ENCODE data around the gene PRKAG2.

Gene PRKAG2

GRCh38 chr7:151821806-151822540 is 54.9 kb downstream of the PRKAG2 start:
- Histone ChIP-seq H3K27me3 (ENCODE audit: control insufficient read depth, insufficient read depth, low read length) (no peaks in the 10 kb centered on the region), H2AFZ (no peak overlapping the region), H3K36me3 (ENCODE audit: control insufficient read depth, insufficient read depth, low read length) (no peaks in the 10 kb centered on the region), H3K9me3 (ENCODE audit: control insufficient read depth, low read length) (no peaks in the 10 kb centered on the region), H3K4me1 (no peaks in the 10 kb centered on the region), H3K4me3 (ENCODE audit: low read depth, low read length) (no peak overlapping the region), H3K4me2 (ENCODE audit: low read length) (no peak overlapping the region), H3K27ac (no peak overlapping the region), H3K79me2 (no peaks in the 10 kb centered on the region), H3K9ac (no peak overlapping the region)
- TF ChIP-seq, protein P1, sequence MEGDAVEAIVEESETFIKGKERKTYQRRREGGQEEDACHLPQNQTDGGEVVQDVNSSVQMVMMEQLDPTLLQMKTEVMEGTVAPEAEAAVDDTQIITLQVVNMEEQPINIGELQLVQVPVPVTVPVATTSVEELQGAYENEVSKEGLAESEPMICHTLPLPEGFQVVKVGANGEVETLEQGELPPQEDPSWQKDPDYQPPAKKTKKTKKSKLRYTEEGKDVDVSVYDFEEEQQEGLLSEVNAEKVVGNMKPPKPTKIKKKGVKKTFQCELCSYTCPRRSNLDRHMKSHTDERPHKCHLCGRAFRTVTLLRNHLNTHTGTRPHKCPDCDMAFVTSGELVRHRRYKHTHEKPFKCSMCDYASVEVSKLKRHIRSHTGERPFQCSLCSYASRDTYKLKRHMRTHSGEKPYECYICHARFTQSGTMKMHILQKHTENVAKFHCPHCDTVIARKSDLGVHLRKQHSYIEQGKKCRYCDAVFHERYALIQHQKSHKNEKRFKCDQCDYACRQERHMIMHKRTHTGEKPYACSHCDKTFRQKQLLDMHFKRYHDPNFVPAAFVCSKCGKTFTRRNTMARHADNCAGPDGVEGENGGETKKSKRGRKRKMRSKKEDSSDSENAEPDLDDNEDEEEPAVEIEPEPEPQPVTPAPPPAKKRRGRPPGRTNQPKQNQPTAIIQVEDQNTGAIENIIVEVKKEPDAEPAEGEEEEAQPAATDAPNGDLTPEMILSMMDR (IDR thresholded peaks at IDR 0.05): no peak

DNA sequence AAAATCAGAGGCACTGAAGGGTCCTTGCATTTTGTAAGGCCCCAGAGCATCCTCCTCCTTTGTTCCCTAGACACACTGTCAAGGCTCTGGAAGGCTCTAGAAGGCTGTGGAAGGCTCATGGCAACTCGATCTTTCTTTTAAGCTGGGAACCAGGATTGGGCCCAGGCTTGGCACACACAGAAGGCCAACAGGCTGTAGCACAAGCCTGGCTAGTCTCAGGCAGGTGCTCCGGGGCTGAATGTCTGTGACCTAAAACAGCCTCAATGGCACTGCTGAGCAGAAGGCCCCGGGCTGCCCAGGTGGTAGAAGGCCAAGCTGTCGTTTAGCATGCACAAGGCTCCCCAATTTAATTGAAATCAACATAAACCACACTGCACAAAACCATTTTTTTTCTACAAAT is 55.7 kb downstream of the PRKAG2 start:
- TF ChIP-seq, protein P1 (IDR thresholded peaks at IDR 0.05): no peak
- Histone ChIP-seq H3K4me1 (no peaks in the 10 kb centered on the region), H3K36me3 (ENCODE audit: control insufficient read depth, insufficient read depth, low read length) (no peaks in the 10 kb centered on the region), H3K9ac (no peak overlapping the region), H3K27me3 (ENCODE audit: control insufficient read depth, insufficient read depth, low read length) (no peaks in the 10 kb centered on the region), H3K79me2 (no peaks in the 10 kb centered on the region), H3K9me3 (ENCODE audit: control insufficient read depth, low read length) (no peaks in the 10 kb centered on the region), H3K4me2 (ENCODE audit: low read length) (no peak overlapping the region), H2AFZ (no peak overlapping the region), H3K27ac (no peak overlapping the region), H3K4me3 (ENCODE audit: low read depth, low read length) (no peak overlapping the region)

- no peak overlapping the region for H3K4me3 ChIP-seq (ENCODE audit: low read depth, low read length)
- no peak overlapping the region for H2AFZ ChIP-seq
- H3K27ac ChIP-seq: no peak overlapping the region
- H3K9ac ChIP-seq: no peak overlapping the region
- no peaks in the 10 kb centered on the region for H3K27me3 ChIP-seq (ENCODE audit: control insufficient read depth, insufficient read depth, low read length)
- no peaks in the 10 kb centered on the region for H3K79me2 ChIP-seq
- TF ChIP-seq, protein P1 (IDR thresholded peaks at IDR 0.05): no peak
- H3K4me2 ChIP-seq (ENCODE audit: low read length): no peak overlapping the region
- no peaks in the 10 kb centered on the region for H3K9me3 ChIP-seq (ENCODE audit: control insufficient read depth, low read length)
- H3K36me3 ChIP-seq (ENCODE audit: control insufficient read depth, insufficient read depth, low read length): no peaks in the 10 kb centered on the region
- H3K4me1 ChIP-seq: no peaks in the 10 kb centered on the region
Observed at GRCh38 chr7:151820491-151821105, 56.3 kb downstream of the PRKAG2 start.

- Histone ChIP-seq H3K36me3 (ENCODE audit: control insufficient read depth, insufficient read depth, low read length) (no peaks in the 10 kb centered on the region), H3K27ac (no peak overlapping the region), H3K79me2 (no peaks in the 10 kb centered on the region), H3K4me2 (ENCODE audit: low read length) (no peak overlapping the region), H3K4me1 (no peaks in the 10 kb centered on the region), H3K9ac (no peak overlapping the region), H3K4me3 (ENCODE audit: low read depth, low read length) (no peak overlapping the region), H3K27me3 (ENCODE audit: control insufficient read depth, insufficient read depth, low read length) (no peaks in the 10 kb centered on the region), H2AFZ (no peak overlapping the region), H3K9me3 (ENCODE audit: control insufficient read depth, low read length) (no peaks in the 10 kb centered on the region)
- TF ChIP-seq, protein P1 (IDR thresholded peaks at IDR 0.05): no peak
Observed at GRCh38 chr7:151819866-151820265, 57.0 kb downstream of the PRKAG2 start.
